HS-5 (cell line): ENCODE results near the gene DOK6.

Source experiments
- DNase-seq: peaks from one replicate; pipeline ENCODE4 v3.0.0-alpha.2; 2012; ENCODE audit warnings: low read depth

The DOK6 gene

DNA sequence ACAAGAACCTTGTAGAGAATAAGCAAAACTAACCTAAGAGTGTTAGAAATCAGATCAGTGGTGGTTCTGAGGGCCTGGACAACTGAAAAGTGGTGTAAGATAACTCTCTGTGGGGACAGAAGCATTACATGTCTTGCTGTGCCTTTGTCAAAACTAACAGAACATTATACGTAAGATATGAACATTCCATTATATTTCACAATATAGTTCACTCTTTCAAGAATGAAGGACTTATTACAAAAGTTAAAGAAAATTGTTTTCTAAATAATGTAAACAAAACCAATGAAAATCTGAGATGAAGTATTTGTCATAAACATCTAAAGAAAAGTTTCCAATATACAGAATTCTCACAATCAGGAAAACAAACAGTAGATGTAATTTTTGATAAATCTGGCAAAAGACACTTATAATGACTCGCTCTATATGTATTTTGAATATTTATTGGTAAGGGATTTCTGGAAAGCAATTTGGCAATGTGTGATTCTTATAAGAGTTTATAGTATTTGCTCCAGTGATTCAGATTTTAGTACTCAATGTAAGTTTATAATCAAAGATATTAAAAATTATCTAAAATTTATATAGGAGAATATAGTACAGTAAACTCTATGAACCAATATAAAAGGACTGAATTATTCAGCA lies 288.6 kb downstream of the DOK6 start:
- peak; percentile 32 for DNase-seq

DNA sequence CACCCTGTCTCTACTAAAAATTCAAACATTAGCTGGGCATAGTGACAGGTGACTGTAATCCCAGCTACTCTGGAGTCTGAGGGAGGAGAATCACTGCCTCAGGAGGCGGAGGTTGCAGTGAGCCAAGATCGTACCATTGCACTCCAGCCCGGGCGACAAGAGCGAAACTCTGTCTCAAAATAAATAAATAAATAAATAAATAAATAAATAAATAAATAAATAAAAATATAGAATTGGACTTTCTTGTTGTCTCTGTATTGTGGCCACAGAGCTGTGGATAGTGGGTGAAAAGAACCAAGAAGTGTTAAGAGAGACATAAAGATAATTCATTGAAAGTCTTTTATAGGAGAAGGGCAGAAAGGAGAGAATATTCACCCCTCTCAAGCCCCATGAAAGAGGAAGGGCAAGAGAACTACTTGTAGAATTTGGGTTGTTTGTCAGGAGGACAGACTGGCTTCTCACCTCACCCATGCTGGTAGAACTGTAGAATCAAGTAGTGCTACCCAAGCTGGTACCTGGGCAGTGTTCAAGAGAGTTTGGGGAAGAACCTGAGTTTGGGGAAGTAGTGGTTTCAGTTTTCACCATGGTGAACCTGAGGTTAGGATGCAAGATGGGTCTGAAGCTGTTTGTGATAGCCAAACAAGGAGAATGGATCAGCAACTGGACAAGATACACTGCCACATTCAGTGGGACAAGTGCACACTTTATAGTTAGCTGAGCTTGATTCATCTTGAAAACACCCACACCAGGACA lies 290.5 kb downstream of the DOK6 start:
- DNase-seq = no peak

DNA sequence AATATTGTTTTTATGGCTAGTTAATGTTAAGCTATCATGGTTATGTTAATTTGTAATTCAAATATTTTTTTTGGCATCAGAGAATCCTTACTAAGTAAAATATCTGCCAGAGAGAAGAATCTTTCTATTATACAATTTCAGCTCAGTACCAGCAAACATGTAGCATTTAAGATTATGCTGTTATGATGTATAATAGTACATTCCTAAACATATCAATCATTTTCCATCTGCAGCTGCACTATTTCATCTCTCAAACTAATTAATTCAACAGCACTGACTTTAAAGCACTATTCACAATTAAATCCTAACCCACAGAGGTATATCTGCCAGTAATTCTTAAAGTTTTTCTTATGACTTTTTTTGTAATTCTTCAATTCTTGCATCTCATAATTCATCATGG lies 296.4 kb downstream of the DOK6 start:
- no peak for DNase-seq

DNA sequence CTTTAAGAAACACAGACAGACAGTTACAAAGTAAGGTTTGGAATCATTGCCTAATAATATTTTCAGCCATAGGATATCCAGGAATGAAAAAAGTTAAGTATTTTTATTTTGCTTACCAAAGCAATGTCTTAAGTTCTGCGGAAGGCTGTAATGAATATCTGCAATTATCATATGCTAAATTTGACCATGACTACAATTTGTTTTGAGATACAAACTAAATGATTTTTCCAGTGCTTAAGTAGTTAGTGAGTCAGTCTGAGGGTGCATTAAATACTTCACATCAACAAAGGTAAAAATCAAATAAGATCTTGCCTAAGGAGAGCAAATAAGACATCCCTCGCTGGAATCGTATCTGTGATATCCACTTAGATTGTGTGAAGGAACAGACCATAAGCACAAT lies 297.0 kb downstream of the DOK6 start:
- no peak for DNase-seq

DNA sequence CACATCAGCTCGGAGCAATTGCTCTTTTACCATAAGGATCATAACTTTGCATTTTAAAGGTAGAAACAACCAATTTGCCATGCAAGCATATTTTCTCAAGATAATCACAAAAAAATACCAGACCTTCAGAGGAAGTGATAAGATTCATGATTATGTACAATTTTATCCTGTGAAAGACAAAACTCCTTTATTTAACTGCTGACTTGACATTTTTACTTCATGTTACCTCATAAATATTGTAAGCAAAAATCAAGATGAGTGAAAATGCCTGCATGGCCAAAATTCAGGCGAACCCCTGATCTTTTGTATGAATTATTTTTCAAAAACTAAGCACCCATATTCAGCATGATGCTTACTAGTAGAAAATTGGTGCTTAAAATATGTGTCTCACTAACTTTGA lies 300.6 kb downstream of the DOK6 start:
- no peak for DNase-seq

DNA sequence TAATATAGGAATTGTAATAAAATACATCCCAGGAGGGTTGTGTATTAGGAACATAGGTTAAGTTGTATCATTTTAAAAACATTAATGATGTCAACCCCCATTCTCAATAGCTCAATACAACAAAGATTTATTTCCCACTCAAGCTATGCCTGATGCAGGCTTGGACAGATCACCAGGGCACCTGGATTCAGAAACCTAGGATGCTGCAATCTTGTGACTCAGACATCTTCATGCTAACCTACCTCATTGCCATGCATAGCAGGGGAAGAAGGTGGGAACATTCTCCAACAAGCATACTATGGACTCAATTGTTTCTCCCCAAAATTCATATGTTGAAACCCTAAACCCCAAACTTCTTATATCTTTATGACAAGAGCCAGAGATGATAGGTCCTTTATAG lies 302.8 kb downstream of the DOK6 start:
- DNase-seq = no peak

DNA sequence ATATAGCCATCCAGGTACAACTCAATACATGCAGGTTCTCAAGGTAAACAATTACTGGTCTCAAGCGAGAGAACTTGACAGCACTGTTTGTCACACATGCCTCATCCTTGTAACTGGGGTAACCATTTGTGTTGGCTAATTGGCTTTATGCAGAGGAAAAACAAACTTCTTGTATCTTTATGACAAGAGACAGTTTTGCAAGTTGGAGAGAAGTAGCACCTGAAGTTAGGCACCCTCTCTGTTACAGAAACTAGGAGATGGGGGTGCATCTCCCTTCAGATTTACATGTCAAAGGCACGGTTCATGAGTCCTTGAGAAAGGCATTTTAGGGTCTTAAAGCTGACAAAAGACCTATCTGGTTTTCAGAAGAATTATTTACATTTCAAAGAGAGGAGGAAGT lies 305.3 kb downstream of the DOK6 start:
- no peak for DNase-seq

DNA sequence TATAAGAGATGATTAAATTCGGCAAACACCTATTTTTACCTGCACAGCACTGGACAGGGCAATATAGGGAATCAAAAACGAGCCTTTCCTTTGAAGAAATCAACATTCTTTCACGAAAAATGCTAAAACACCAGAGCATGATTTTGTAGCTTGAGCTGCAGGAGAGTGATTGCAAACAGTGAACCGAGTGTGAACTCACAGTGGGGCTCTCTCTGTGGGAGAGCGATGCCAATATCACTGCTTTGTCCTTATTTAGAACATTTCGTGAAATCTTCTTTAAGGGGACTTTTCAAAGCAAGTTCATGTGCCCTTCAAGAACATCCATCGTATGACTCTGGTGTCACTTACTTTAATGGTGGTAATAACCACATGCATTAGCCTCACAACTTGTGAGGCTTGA lies 308.2 kb downstream of the DOK6 start:
- DNase-seq = no peak

DNA sequence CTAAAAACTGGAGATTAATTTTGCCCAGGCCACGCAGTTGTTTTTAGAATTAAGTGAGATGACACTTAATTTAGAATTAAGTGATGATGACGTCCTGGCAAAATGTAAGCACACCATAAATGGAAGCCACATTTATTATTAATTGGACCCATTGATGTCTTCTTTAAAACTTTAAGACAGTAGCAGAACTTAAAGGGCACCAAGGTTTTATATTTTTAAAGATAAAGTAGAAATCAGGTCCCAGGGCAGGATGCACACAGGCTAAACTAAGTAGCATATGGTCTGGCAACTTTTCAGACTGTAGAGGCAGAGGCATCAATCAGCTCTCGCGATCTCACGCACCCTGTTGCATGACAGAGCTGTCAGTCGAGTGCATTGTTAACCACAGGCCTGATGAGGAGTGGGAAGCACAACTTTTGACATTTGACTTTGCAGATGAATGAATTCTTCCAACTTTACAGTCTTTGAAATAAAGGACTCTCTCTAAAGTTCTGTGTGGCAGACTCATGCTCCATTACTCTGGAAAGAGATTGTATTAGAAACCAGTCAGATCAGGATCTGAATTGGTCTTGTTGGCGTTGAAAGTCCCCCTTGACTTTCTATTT lies 314.6 kb downstream of the DOK6 start:
- no peak for DNase-seq

DNA sequence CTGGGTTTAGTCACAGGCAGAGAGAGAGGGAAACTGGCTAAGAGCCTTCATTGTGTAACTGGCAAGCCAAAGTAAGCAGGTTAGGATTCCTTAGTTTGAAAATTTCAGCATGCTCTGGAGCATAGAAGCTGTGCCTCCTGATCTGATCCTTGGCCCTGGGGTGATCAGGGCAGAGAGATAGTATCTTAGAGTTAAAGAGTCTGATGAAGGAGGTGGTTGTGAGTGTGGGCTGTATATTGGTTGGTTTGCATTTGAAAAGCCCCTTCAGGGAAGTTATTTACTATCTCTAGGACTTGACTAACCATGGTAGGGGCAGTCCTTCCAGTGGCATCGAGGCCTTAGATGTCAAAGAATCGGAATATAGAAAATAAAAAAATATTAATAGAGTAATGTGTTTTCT lies 316.9 kb downstream of the DOK6 start:
- DNase-seq = no peak

DNA sequence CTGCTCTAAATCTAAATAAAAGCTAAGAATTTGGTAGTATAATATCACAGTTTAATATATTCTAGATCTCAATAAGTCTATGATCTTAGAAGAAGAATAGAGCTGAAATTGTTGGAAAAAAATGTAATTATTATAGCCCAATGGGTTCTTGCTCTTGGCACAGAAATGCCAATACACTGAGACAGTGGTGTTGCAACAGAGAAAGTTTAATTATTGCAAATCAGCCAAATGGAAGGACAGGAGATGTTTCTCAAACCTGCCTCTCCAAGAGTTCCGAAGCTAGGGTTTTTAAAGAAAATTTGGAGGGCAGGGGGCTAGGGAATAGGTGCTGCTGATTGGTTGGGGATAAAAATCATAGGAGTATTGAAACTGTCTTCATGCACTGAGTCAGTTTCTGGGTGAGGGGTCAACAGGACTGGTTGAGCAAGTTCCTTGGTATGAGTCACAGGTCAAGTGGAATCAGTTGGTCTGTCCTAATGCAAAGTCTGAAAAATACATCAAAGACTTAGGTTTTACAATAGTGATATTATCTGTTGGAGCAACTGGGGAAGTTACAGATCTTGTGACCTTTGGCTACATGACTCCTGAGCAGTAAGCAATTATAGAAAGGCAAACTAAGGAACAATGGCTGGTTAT lies 318.3 kb downstream of the DOK6 start:
- DNase-seq = no peak

DNA sequence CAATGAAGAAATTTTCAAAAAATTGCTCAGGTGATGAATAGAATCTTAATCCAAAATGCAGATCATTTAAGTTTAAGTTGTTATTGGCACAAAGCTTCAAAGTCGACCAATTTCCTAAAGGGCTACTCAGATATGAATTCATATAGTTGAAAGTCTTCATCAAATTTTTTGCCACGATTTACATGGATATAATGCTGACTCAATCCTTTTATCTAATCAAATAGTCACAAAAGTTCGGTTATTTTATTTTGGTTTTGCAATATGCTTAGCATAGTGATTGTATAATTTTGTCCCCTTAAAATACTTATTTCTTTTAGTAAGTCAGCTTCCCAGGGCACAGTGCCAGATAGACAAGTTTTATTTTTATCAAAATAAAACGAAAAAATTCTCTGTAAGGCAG lies 319.7 kb downstream of the DOK6 start:
- no peak for DNase-seq

DNA sequence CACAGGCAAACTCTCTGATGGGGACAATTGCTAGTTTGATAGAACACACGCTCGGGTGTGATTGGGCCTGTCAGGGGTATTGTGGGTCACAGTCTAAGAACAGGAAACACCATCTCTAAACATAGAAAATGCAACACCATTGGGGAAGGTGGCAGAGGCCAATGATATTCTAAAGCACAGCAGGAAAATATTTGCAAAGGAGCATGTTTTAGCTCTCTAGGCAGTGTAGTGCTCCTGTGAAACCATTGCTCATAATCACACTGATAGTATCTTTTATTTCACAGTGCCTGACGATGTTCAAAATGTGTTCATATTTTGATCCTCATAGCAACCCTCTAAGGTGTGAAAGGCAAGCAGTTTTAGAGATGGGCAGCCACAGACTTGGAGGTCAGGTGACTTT lies 322.7 kb downstream of the DOK6 start:
- DNase-seq = no peak

DNA sequence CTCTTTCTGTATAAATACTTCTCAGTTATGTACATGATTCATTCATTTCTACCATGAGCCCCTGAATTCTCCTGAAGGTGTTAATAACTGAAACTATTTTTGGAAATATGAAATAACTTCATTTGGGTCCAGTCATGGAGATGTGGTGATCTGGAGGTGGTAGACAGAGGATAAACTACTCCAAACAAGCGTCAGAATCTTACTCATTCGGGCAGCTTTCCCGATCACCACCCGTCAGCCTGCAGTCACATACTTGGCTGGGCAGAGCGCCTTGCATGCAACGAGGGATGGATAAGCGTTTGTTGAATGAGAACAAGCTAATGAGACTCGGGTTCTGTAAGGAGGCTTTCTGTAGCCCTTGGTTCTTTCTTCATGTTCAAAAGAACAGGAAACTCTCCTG lies 324.3 kb downstream of the DOK6 start:
- DNase-seq = no peak

DNA sequence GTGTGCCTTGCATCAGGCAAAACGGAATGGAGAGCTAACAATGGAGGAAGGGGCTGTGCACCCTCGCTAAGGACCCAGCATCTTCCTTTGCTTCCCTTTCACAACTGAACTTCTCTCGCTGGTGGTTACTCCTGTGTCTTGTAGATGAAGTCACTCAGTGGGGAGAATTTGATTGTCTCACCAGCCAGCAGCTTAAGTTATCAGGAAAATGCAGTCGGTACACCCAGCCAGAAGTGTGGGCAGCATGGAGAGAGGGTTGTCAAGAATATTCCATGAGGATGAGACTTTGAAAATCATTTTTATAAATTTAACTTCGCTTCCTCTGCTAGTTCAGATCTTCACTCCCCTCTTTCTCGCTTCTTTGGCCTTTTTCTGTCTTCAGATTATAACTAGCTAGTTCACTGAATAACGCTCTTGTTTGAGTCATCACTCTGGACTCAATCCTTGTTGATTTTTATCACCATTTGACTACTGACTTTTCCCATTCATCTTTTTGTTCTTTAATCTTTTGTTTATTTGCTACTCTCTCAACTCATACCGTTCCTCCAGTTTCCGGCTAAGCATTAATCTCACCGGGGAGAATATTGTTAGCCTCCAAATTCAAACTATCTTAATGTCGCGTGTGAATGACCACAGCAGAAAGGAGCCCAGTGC lies 325.3 kb downstream of the DOK6 start:
- no peak for DNase-seq

DNA sequence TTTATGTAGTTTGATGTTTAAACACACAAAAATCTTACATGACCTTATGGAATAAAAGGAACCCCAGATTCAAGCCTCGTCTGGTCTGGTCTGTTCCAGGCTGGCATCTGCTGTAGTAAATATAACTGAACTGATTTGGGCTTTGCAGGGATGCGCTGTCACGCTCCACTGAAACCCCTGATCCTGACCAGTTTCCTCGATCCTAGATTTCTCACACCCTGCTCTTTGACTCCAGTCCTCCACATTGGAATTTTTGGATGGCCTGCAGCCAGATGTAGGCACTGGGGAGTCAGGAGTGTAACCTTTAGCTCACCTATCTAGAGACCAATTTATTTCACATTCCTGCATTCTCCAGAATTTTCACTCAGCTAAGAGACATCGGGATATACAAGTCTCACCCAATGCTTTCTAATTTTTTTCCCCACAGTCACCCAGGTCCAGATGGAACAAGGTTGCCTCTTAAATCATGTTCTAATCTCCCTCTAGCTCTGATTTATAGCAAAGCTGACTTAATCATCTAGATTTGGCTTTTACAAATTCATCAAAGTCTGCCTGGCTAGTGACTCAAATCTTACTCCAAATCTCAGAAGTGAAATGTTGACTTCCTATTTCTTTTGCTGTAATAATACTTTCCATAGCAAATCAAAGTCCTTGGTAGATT lies 327.4 kb downstream of the DOK6 start:
- no peak for DNase-seq

DNA sequence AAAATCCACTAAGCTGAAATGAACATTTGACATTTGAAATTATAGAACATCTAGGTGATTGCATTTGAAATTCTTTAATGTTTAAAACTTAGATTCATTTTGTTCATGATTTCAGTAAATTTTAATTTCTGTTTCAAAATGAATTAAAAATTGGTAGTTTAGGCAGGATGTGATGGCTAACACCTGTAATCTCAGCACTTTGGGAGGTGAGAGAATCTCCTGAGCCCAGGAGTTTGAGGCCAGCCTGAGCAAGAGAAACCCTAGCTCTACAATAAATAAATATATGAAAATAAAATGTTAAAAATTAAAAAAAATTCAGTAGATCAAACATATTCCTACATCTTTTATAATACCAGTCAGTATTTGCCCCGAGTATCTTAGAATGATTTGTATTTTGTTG lies 330.0 kb downstream of the DOK6 start:
- no peak for DNase-seq

DNA sequence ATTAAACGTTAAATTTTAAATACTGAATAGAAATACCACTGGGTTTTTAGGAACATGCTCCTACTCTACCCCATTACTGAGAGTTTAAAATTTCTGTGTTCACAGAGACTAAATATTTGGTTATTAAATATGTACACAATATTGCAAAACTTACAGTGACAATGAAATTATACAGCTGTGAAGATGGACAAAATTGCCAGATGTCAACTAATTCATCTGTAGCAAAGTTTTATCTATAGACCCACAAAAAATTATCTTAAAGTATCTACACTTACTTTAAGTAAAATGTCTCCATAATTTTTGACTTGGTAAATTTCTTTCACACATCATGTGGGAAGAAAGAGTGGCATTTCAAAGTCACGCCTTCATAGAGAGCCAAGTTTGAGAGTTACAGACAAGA lies 333.8 kb downstream of the DOK6 start:
- no peak for DNase-seq

DNA sequence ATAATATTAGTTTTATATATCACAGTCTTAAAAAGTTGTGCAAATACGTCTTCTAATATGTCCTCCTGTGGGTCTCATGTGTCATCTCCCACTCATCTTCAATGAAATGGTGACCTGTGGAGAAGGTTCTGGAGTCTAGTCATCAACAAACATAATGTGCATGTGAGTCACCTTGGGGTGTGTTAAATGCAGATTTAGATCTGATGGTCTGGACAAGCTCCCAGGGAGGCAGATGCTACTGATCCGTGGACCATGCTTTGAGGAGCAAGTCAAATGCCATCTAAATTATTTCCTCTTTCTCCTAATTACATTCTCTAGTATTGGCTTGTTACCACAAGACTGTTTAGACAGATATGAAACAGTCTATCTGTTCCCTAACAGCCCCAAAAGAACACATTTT lies 336.0 kb downstream of the DOK6 start:
- no peak for DNase-seq

DNA sequence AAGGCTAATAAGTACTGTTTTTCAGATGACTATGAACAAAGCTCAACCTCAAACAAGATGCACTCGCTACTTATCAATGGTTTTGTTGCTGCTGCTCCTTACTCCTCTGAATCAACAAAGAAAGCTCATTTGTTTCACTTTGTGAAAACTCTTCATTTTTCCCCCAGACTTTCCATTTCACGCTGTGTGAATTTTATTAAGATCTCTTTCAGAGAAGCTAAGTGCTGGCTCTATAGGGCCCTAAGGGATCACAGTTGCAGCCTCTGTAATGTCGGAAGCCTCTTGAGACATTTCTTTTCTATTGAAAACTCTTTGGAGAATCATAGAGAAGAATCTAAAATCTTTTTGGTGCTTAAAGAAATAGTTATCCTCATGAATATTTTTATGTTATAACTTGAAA lies 337.2 kb downstream of the DOK6 start:
- no peak for DNase-seq

DNA sequence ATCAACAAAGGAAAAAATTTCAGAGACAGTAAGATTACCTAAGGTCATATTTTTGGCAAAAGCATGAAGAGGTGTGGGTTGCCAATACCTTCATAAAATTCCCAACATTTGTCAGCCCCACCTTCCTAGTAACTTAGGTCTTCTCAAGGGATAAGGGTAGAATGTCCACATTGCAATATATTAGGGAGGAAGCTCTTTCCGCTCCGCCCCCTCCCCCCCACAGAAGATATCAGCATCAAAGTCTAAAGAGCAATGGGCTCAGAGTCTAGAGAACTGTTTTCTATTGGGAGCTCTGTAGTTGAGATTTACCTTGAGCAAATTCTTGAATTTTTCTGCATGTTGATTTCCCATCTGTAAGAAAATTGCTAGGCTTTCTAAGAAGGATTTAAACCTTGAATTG lies 346.7 kb downstream of the DOK6 start:
- DNase-seq = no peak

DNA sequence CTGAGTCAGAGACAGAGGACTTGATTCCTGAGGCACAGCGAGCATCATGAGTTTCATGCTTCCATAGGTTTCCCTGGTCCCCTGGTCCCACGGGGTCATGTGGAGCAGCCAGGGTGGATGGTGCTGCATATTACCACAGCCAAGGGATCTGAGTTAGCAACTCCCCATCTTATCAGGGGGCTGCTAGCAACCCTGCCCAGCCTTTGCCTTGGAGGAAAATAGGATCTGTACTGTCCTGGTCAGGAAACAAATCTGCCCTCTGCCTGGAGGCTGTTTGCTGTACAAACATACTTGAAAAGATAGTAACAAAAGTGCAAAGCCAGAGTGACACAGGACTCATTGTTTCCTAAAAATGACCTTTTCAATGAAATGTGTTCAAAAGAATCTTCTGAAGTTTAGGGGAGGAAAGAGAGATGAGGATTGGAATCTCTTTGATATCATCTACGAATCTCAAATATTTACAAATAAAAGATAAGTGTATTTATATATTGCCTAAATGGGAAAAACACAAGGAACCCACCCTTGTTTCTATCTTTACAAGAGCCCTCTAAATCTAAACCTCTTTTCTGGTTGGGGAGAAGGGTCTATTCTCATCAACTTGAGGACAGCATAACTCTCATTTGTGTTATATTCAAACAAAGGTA lies 352.2 kb downstream of the DOK6 start:
- no peak for DNase-seq
